Sciatic nerve (tissue), 2 donors: ENCODE data around the gene EMC1. TPM values are rescaled to one million over a fixed set of nuclear protein-coding genes. Genes with fewer than 3 reads are reported as not detected.
"Not testable (repeated sequence)": the region's sequence is repeated elsewhere in the genome, so short reads cannot be mapped to it uniquely, and the experiment has no call there.

Experiments
- ATAC-seq: fragments of 200-7000 bp; cut with Tn5 transposase; one replicate; pipeline ENCODE4 v1.9.1; 2020; ENCODE audit warnings: mild to moderate bottlenecking, moderate library complexity
- DNase-seq: peaks from one replicate; pipeline ENCODE4 v3.0.0-alpha.2; 2020; ENCODE audit warnings: low spot score
- intact Hi-C: fragments of 100-400 bp; cut with DNase I; formaldehyde crosslinking; loops from one replicate; pipeline ENCODE4 v1.14.2; 2022
- total RNA-seq: library from RNA; stranded (reverse); fragmentation: NEBNext Ultra II Directional; extraction: Animal tissue kit (Norgen Biotek cat#: 25700); gene quantifications from one replicate; pipeline ENCODE4 v1.2.1, GENCODE V29; 2021
- donor health status: DM: no; HTN: no; CAD: no.
- donor health status: DM: no; HTN: no; CAD: no.

The EMC1 gene
- total RNA-seq, 1 donor from 2014 or later, result 37.8 TPM

- no peak for ATAC-seq
- intact Hi-C loops, result no loop called here
- DNase-seq, result no peak
Measured at GRCh38 chr1:19202396-19202795, 48.9 kb downstream of the EMC1 start.

DNA sequence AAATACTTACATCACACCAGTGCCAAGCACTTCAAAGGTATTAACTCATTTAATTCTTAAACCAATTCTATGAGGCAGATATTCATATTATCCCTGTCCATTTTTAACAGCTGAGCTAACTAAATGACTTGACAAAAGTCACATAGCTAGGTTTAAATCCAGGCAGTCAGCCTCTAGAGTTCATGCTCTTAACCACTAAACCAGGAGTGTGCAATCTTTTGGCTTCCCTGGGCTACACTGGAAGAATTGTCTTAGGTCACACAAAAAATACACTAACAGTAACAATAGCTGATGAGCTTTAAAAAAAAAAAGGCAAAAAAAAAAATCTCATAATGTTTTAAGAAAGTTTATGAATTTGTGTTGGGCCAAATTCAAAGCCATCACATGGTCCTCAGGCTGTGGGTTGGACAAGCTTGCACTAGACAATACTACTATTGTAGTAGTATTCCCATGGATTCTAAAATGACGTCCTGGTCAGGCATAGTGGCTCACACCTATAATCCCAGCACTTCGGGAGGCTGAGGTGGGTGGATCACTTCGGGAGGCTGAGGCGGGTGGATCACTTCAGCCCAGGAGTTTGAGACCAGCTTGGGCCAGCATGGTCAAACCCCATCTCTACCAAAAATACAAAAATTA is 51.2 kb downstream of the EMC1 start:
- ATAC-seq (peak; percentile 91), DNase-seq (no peak)
- intact Hi-C loops, result no loop called here

GRCh38 chr1:19199329-19199968 is 51.9 kb downstream of the EMC1 start:
- no peak for DNase-seq
- intact Hi-C loops, result no loop called here
- ATAC-seq, result no peak

DNA sequence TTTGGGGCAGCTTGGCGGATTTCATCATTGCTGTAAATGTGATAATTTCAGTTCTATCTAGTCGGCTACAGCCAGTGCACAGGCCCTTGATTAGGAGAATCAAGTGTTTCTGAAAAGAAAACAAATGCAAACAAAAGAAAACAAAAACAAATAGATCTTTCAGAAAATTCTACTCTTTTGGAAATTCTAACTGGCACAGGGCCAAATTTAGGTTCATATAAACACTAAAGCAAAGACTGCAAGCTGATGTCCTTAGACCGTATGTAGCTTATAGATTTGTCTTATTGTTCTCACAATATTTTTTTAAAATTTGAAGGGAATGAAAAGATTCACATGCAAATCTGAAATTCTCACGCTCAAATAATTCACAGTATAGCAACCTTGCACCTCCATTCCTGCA is 52.5 kb downstream of the EMC1 start:
- ATAC-seq, result no peak
- no peak for DNase-seq
- intact Hi-C loops, result no loop called here

DNA sequence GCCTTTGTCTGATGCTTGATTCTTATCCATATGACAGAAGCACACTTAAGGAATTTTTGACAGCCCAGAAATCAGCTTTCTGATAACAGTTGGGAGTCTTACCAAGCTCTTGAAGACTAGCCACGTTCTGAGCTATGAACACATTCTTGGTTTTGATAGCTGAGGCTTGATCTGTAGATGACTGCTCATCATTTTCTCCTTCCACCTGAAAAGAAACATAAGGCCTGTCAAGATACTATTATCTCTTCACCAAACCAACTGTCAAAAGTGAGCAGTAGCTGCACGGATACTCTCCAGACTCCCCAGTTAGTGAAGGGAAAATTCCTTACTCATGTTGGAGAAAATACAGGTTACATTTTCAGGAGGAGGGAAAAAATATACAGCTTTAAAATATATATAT is 53.5 kb downstream of the EMC1 start:
- intact Hi-C loops, result no loop called here
- DNase-seq (no peak), ATAC-seq (no peak)

DNA sequence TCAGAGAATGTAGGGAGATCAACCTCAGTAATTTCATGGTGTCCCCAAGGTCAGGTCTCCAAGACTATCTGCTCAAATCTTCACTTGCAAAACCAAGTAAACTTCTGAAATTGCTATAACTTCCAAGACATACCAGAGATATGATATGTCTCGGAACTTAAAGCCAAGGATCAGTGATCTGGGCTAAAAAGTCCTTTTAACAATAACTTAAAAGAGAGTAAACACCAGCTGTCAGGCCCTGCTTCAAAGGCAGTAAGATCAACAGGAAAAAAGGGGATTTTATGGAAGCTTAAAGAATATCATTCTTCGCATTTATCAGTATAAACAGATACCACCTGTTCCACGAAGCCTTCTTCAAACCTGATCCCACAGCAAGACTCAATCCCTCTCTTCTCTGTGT is 55.0 kb downstream of the EMC1 start:
- intact Hi-C loops, result no loop called here
- DNase-seq, result no peak
- no peak for ATAC-seq

DNA sequence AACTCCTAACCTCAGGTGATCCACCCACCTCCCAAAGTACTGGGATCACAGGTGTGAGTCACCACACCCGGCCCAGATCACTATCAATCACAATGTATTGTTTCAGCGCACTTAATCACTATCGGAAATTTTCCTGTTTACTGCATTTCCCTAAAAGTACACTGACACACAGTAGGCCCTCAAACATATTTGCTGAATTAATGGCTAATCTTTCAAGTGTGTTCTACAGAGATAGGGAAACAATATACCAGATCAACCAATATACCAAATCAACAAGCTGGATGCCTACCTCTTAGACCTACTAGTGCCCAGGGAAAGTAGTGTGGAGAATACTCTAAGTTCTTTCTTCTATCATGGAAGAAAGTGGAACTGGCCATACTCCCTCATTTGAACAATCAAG is 58.3 kb downstream of the EMC1 start:
- intact Hi-C loops, result no loop called here
- ATAC-seq (no peak), DNase-seq (no peak)

DNA sequence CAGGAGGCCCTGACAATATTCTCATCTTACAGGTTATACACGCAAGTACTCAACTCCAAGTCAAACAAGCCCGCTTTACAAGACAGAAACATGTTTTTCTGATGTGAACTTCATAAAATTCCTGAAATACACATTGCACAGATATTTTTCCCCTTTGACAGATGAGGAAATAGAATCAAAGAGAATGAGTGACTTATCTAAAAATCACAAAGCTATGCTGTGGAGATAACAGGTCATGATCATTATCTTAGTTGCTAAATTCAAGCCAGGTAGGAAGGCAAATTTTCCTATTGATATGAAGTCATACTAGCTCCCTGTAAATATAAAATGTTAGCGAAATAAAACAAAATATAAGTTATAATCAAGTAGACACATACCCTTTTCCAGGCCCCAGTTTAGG is 59.5 kb downstream of the EMC1 start:
- DNase-seq, result no peak
- no peak for ATAC-seq
- intact Hi-C loops, result no loop called here

- intact Hi-C loops, result no loop called here
- ATAC-seq, result no peak
- no peak for DNase-seq
Measured at GRCh38 chr1:19190468-19190867, 60.9 kb downstream of the EMC1 start.

DNA sequence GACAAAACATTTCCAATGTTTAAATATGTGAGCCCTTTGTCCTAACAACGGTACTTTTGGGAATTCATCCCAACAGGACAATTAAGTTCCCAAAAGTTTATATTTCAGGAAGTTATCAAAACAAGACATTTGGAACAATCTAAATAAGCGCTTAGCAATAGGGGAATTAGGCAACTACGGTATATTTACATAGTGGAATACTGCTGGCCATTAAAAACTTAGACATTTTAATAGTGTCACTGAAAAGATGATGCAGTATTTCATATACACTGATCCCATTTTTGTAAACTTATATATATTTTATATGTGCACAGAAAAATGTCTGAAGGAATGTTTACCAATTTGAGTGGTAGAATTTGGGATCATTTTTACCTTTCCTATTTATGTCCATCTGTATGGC is 62.1 kb downstream of the EMC1 start:
- no peak for DNase-seq
- intact Hi-C loops, result no loop called here
- no peak for ATAC-seq

DNA sequence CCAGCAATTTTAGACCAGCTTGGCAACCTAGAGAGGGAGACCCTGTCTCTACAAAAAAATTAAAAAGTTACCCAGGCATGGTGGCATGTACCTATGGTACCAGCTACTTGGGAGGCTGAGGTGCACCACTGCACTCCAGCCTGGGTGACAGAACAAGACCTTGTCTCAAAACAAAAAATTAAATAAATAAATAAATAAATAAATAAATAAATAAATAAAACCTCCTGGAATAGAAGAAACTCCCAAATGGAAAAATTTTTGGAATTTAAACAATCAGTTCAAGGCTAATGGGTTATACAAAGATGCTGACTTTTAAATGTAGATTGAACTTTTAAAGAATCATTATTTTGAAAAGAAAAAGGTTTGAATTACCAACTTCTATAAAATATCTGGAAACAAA is 63.5 kb downstream of the EMC1 start:
- no peak for ATAC-seq
- intact Hi-C loops, result no loop called here
- DNase-seq, result no peak

DNA sequence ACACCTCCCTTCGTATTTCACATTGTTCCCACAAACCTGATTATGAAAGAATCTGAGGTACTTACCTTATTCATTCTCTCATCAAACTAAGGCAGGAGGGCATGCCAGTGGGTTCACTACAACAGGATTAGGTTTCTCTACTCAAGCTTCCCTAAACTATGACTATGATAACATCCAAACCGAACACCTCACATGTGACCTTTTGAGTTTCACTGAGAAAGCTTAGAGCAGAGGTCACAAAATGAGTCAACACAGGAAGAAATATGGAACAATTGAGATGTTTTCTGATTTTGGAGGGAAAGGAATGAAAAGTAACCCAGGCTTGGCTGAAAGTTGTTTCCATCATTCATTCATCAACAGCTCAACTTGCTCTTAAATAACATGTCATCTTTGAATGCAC is 65.3 kb downstream of the EMC1 start:
- no peak for ATAC-seq
- intact Hi-C loops, result no loop called here
- no peak for DNase-seq

GRCh38 chr1:19182223-19182622 is 69.1 kb downstream of the EMC1 start:
- intact Hi-C loops, result no loop called here
- ATAC-seq, result no peak
- no peak for DNase-seq

- ATAC-seq, DNase-seq, intact Hi-C loops: not testable (repeated sequence)
Measured at GRCh38 chr1:19180265-19180657, 71.1 kb downstream of the EMC1 start.

- DNase-seq (no peak), ATAC-seq (no peak)
- intact Hi-C loops, result no loop called here
Measured at GRCh38 chr1:19179597-19180264, 71.6 kb downstream of the EMC1 start.

DNA sequence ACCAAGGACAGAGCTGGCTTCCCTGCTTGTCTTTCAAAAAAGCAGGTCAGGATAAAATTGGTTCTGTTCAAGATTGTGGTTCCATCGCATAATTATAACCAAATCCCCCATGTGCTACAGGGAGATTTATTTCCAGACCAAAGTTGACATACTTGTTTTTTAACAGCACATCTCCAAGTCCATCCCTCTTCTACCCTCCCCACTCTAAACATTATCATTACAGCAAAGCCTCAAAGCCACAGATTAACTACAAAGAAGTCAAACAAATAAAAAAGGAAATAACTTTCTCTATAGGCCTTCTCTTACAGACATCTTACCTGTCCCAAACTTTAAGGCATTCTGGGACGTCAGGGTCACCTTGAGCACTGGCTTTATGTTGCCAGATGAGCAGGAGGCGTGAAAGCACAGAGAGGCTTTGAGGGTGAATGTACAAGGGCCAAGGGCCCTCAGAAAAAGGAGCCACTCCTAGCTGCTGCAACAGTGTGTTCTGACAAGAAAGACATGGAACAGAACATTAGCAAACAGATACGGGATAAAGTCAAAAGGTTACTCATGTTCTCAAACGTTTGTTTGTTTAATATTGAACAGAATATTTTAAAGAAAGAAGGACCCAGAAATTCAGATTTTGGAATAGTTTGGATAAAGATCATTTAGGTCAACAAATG is 72.5 kb downstream of the EMC1 start:
- no peak for ATAC-seq
- no peak for DNase-seq
- intact Hi-C loops, result no loop called here

GRCh38 chr1:19177811-19178210 is 73.5 kb downstream of the EMC1 start:
- no peak for DNase-seq

DNA sequence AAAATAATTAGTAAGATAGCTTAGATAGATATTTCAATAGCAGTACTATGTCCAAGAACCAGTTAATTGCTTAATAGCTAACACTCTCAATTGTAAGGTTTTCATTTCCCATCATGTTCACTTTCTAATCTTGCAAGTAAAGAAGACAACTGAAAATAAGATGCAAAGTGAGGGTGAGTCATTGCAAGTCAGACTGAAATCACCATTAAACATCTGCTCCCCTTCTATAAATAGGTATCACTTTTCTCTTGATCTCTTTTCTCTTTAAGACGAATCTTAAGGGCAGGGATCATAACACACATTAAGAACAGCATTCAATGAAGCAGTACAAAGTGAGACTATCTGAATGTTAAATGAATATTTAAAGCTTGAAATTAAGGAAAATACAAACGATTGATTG is 81.7 kb downstream of the EMC1 start:
- no peak for DNase-seq
- no peak for ATAC-seq
- intact Hi-C loops, result no loop called here

More at GRCh38 chr1:19177811-19178210, 73.5 kb downstream of the EMC1 start:
- intact Hi-C loops, result no loop called here
- no peak for ATAC-seq

GRCh38 chr1:19167140-19167539 is 84.2 kb downstream of the EMC1 start:
- DNase-seq, result no peak
- intact Hi-C loops, result no loop called here
- ATAC-seq, result no peak

GRCh38 chr1:19166066-19166465 is 85.3 kb downstream of the EMC1 start:
- intact Hi-C loops, result no loop called here
- no peak for DNase-seq
- ATAC-seq, result no peak
